HepG2 (cell line): Measurements from ENCODE around the gene KANK3. TPM values are rescaled to one million over a fixed set of nuclear protein-coding genes. Genes with fewer than 3 reads are reported as not detected.

Experiments used
- AHDC1 ChIP-seq: sonication (generic); formaldehyde crosslinking; IDR thresholded peaks from 2 replicates; pipeline ENCODE4 v1.5.1; 2020; ENCODE audit warnings: mild to moderate bottlenecking, missing genetic modification reagents, borderline replicate concordance
- FOXK2 ChIP-seq: fragments of 450-650 bp; IDR thresholded peaks from 2 replicates; pipeline ENCODE4 v1.6.1; 2016
- GLI4 ChIP-seq: sonication (generic); formaldehyde crosslinking; IDR thresholded peaks from 2 replicates; pipeline ENCODE4 v1.5.1; 2020; ENCODE audit warnings: missing genetic modification reagents, mild to moderate bottlenecking, moderate library complexity, borderline replicate concordance
- HNF1B ChIP-seq: sonication (generic); formaldehyde crosslinking; IDR thresholded peaks from 2 replicates; pipeline ENCODE4 v1.5.1; 2020; ENCODE audit warnings: mild to moderate bottlenecking, moderate library complexity, missing genetic modification reagents
- IKZF4 ChIP-seq: sonication (generic); formaldehyde crosslinking; IDR thresholded peaks from 2 replicates; pipeline ENCODE4 v1.5.1; 2020; ENCODE audit warnings: borderline replicate concordance, mild to moderate bottlenecking, low read depth, missing genetic modification reagents; ENCODE audit errors: not compliant biosample characterization
- JUN ChIP-seq: sonication (generic); formaldehyde crosslinking; IDR thresholded peaks from 2 replicates; pipeline ENCODE4 v1.4.0; 2020; ENCODE audit warnings: mild to moderate bottlenecking, missing genetic modification reagents
- NAIF1 ChIP-seq: sonication (generic); formaldehyde crosslinking; IDR thresholded peaks from 2 replicates; pipeline ENCODE4 v1.5.0; 2020; ENCODE audit warnings: mild to moderate bottlenecking, missing genetic modification reagents, borderline replicate concordance
- NPAS2 ChIP-seq: sonication (generic); formaldehyde crosslinking; IDR thresholded peaks from 2 replicates; pipeline ENCODE4 v1.8.0; 2022; ENCODE audit warnings: mild to moderate bottlenecking, missing genetic modification reagents, borderline replicate concordance
- NR2F6 ChIP-seq, 2 experiments: IDR thresholded peaks; 2 replicates each; pipeline ENCODE4 v1.6.1; 2016; ENCODE audit warnings: antibody characterized with exemption in 1 of 2, mild to moderate bottlenecking in 1 of 2
- PAX8 ChIP-seq: sonication (generic); formaldehyde crosslinking; IDR thresholded peaks from 2 replicates; pipeline ENCODE4 v1.8.0; 2022; ENCODE audit warnings: mild to moderate bottlenecking, missing genetic modification reagents, borderline replicate concordance
- POLR2AphosphoS2 ChIP-seq: IDR thresholded peaks from 2 replicates; pipeline ENCODE4 v1.6.1; 2011; ENCODE audit warnings: low read depth, low read length, improper control_type of control experiment
- RNF2 ChIP-seq: fragments of 450-650 bp; conservative IDR thresholded peaks from 2 replicates; pipeline ENCODE4 v1.6.1; 2016; ENCODE audit warnings: low read depth
- SSRP1 ChIP-seq: IDR thresholded peaks from 2 replicates; pipeline ENCODE4 v1.6.1; 2016; ENCODE audit warnings: control low read depth
- ZIK1 ChIP-seq: sonication (generic); formaldehyde crosslinking; IDR thresholded peaks from 2 replicates; pipeline ENCODE4 v1.5.0; 2020; ENCODE audit warnings: mild to moderate bottlenecking, low read depth, missing genetic modification reagents, borderline replicate concordance
- ZNF354B ChIP-seq: sonication (generic); formaldehyde crosslinking; IDR thresholded peaks from 2 replicates; pipeline ENCODE4 v1.8.0; 2022; ENCODE audit warnings: mild to moderate bottlenecking, missing genetic modification reagents
- ZNF510 ChIP-seq: sonication (generic); formaldehyde crosslinking; IDR thresholded peaks from 2 replicates; pipeline ENCODE4 v1.4.0; 2020; ENCODE audit warnings: low read depth, mild to moderate bottlenecking, missing genetic modification reagents
- ZNF781 ChIP-seq: sonication (generic); formaldehyde crosslinking; IDR thresholded peaks from 2 replicates; pipeline ENCODE4 v1.5.1; 2020; ENCODE audit warnings: borderline replicate concordance, mild to moderate bottlenecking, missing genetic modification reagents; ENCODE audit errors: not compliant biosample characterization
- polyA plus RNA-seq, 8 experiments: library from polyadenylated mRNA; depleted of rRNA in 3 of 8; stranded (reverse) in 7 of 8; unstranded in 1 of 8; fragments of >200 nt; fragmentation: Illumina TruSeq in 4 of 8; extraction: Trizol in 4 of 8; gene quantifications; 2 replicates each; pipeline versions ENCODE4 v1.2.1 to v1.2.3, GENCODE V29; 2011 to 2016; ENCODE audit warnings: low read depth in 4 of 8, missing spikeins in 1 of 8, mixed read lengths in 1 of 8; ENCODE audit not compliant: insufficient read depth in 1 of 8
- total RNA-seq, 5 experiments: library from RNA; depleted of rRNA; stranded (reverse); fragments of >200 nt; fragmentation: Illumina TruSeq; extraction: Trizol; gene quantifications; 2 replicates each; pipeline ENCODE4 v1.2.3, GENCODE V29; 2016; ENCODE audit warnings: low read depth in 1 of 5
- TF ChIP-seq, protein P1 (sequence below): sonication (generic); formaldehyde crosslinking; IDR thresholded peaks from 2 replicates; pipeline ENCODE4 v1.8.1; 2022; ENCODE audit warnings: low read depth, mild to moderate bottlenecking, missing genetic modification reagents

KANK3 gene
- total and polyA plus RNA-seq, 2 of the 13 experiments (the other 11 are each of a cell fraction or from before 2014, with no cell fraction given), result 0.15 to 0.20 TPM

GRCh38 chr19:8355631-8356402 is 12.8 kb upstream of the KANK3 start (continued):
- TF ChIP-seq HNF1B (CRISPR knock-in tag) (0 out of 2 replicates have a peak, but pooled peaks have one; percentile 59), AHDC1 (CRISPR knock-in tag) (no peak; the same call in 1 of the 2 replicates), SSRP1 (CRISPR knock-in tag) (peak; percentile 83; the same call in 1 of the 2 replicates), FOXK2 (no peak), JUN (no peak), IKZF4 (no peak), ZNF781 (no peak), NPAS2 (no peak), ZNF510 (CRISPR knock-in tag) (no peak), ZNF354B (CRISPR knock-in tag) (no peak), PAX8 (CRISPR knock-in tag) (no peak), POLR2AphosphoS2 (no peak), NR2F6 (IDR thresholded peaks at IDR 0.05) (peak; percentile 93), NR2F6 (CRISPR knock-in tag; IDR thresholded peaks at IDR 0.05) (peak; percentile 97), GLI4 (no peak), NAIF1 (CRISPR knock-in tag) (no peak), RNF2 (no peak), ZIK1 (CRISPR knock-in tag) (no peak)
- TF ChIP-seq, protein P1, sequence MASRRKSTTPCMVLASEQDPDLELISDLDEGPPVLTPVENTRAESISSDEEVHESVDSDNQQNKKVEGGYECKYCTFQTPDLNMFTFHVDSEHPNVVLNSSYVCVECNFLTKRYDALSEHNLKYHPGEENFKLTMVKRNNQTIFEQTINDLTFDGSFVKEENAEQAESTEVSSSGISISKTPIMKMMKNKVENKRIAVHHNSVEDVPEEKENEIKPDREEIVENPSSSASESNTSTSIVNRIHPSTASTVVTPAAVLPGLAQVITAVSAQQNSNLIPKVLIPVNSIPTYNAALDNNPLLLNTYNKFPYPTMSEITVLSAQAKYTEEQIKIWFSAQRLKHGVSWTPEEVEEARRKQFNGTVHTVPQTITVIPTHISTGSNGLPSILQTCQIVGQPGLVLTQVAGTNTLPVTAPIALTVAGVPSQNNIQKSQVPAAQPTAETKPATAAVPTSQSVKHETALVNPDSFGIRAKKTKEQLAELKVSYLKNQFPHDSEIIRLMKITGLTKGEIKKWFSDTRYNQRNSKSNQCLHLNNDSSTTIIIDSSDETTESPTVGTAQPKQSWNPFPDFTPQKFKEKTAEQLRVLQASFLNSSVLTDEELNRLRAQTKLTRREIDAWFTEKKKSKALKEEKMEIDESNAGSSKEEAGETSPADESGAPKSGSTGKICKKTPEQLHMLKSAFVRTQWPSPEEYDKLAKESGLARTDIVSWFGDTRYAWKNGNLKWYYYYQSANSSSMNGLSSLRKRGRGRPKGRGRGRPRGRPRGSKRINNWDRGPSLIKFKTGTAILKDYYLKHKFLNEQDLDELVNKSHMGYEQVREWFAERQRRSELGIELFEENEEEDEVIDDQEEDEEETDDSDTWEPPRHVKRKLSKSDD, result no peak
